Measurements from ENCODE around the gene DNAJC10.
"Not testable (repeated sequence)": the region's sequence is repeated elsewhere in the genome, so short reads cannot be mapped to it uniquely, and the experiment has no call there.

Gene DNAJC10

DNA sequence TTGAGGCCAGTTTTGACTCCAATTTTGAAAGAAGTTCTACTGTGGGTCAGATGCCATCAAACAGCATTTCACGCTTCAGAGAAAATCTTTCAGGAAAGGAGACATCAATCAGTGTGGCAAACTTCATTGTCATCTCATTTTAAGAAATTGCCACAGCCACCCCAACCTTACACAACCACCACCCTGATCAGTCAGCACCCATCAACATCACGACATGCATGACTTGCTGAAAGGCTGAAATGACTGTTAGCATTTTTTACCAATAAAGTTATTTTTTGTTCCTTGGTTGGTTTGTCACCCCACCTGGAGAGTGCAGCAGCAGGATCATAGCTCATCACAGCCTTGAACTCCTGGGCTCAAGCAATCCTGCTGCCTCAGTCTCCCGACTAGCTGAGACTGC, 10.4 kb downstream of the DNAJC10 start:
- DNase-seq (ENCODE audit: low spot score): no peak

DNA sequence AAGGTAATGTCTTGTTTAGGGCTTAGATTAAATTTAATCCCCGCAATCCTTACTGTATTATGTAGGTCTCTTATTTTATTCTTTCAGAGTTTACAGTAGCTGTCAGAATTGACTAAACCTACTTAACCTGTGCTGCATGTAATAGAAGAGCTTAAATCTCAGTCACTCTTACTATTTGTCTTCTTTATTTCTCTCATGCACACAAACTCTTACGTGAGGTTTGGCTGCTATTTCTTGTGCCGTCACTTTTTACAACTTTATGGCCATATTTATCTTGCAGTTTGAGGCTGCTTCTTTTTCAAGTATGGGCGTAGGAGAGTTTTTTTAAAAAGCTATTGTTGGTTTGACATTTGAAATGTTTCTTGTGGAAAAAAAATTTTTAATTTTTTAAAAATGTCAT, 12.0 kb downstream of the DNAJC10 start:
- no peak for DNase-seq (ENCODE audit: low spot score)

GRCh38 chr2:182729710-182730339, 13.8 kb downstream of the DNAJC10 start:
- DNase-seq (ENCODE audit: low spot score): no peak

DNA sequence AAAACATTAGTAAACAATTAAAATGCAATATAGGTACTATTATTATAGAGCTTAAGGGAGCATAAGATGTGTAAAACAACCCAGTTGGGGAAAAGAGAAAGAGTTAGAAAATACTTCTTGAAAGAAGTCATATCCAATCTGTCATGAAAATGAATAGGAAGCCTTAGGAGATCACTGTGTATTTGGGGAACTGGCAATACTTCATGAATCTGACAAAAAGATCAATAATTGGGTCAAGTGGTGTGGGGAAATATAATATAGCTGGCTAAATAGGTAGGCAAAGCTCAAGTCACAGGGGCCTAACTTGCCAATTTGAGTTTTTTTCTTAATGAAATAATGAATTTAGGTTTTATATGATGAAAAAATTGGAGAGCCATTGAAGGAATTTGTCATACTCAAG, 14.4 kb downstream of the DNAJC10 start:
- no peak for DNase-seq (ENCODE audit: low spot score)

DNA sequence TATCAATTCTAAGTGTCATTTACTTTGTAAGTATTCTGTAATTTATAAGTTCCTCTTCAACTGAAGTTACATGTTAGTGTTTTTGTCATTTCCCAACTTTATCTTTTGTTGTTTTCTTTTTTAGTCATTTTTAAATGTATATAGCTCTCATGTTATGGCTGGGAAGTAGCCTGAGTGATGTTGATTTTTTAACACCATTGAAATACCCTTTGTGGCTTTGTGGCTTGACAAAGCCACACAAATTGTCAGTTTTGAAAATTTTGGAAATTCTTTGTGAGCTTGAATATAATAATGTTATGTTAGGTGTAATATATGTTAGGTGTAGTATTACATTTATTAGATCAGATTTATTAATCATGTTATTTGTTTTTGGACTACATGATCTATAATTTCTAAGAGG, 16.7 kb downstream of the DNAJC10 start:
- no peak for DNase-seq (ENCODE audit: low spot score)

DNA sequence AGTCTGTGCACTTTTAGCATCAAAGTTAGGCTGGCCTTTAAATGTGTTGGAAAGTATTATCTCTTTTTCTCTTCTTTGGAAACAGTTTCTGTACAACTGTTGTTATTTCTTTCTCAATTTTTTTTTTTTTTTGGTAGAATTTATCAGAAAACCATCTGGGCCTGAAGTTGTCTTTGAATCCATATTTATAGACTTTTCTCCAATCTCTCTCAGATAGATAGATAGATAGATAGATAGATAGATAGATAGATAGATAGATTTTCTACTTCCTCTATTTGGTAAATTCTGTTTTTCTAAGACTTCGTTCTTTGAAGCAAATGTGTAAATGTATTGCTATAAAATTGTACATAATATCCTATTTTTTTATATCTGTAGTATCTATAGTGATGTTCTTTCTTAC, 17.5 kb downstream of the DNAJC10 start:
- DNase-seq (ENCODE audit: low spot score): no peak

DNA sequence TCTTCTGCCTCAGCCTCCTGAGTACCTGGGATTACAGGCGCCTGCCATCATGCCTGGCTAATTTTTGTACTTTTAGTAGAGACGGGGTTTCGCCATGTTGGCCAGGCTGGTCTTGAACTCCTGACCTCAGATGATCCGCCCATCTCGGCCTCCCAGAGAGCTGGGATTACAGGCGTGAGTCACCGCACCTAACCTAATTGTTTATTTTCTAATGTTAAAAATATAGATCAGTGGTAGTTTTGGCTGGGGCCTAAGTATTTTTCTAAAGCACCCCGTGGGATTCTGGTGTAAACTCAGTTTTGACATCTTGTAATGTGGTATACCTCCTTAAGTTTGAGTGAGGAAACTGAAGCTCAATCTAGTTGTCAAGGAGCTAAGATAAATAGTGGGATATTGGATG, 20.8 kb downstream of the DNAJC10 start:
- DNase-seq (ENCODE audit: low spot score): not testable (repeated sequence)

DNA sequence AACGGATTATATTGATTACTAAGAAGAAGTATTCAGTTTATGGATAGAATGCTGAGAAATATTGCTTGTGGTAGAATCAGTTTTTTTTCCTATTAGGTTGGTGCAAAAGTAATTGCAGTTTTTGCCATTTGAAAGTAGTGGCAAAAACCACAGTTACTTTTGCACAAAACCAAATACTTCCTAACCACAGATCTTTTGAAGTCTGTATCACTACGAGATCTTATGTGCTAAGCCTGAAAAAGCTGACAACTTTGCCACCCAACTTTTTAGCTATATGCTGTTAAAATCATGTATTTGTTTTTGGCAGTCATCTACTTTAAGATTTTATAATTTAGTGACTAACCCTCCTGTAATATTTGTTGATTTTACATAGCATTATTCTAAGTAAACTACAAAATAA, 24.6 kb downstream of the DNAJC10 start:
- no peak for DNase-seq (ENCODE audit: low spot score)

DNA sequence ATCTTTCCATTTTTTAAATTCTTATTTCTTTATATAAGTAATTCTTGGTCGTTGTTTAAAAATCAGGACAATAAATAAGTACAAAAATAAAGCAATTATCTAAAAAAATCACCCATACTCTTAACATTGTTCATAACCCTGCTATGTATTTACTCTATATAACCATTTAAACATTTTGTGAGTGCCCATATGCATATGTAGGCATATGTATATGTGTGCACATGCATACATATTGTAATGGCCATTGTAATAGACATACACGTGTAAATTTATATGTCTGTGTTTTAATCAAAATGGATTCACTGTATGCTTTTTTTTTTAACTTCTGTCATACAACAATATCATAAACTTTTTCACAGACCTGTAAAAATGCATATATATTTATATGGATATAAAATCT, 25.6 kb downstream of the DNAJC10 start:
- no peak for DNase-seq (ENCODE audit: low spot score)

GRCh38 chr2:182744490-182744889, 28.4 kb downstream of the DNAJC10 start:
- DNase-seq (ENCODE audit: low spot score): no peak

GRCh38 chr2:182745061-182745460, 29.0 kb downstream of the DNAJC10 start:
- DNase-seq (ENCODE audit: low spot score): no peak

DNA sequence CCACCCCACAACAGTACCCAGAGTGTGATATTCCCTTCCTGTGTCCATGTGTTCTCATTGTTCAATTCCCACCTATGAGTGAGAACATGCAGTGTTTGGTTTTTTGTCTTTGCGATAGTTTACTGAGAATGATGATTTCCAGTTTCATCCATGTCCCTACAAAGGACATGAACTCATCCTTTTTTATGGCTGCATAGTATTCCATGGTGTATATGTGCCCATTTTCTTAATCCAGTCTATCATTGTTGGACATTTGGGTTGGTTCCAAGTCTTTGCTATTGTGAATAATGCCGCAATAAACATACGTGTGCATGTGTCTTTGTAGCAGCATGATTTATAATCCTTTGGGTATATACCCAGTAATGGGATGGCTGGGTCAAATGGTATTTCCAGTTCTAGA, 29.8 kb downstream of the DNAJC10 start:
- not testable (repeated sequence) for DNase-seq (ENCODE audit: low spot score)

GRCh38 chr2:182754231-182754630, 38.2 kb downstream of the DNAJC10 start:
- DNase-seq (ENCODE audit: low spot score): no peak

GRCh38 chr2:182758379-182758778, 42.3 kb downstream of the DNAJC10 start:
- DNase-seq (ENCODE audit: low spot score): no peak

GRCh38 chr2:182761903-182762302, 45.8 kb downstream of the DNAJC10 start:
- DNase-seq (ENCODE audit: low spot score): no peak

GRCh38 chr2:182763311-182763912, 47.4 kb downstream of the DNAJC10 start:
- peak; percentile 24 for DNase-seq (ENCODE audit: low spot score)

DNA sequence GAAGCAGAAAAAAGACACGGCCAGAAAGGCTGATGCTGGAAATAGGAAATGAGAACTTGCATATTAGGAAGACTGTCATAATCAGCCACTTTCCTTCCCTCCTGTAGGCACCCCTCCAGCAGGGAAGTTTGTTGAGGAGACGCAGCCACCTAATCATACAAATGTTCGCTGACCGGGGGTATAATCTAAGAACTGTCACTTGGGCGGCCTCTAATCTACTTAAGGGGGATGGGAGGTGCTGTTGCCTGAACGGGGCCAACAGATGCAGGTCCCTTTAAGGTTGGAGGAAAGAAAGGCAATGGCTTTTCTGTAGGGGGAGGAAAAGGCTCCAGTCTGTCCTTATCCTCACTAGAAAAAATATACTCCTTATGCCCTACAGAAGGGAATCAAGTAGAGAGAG, 50.6 kb downstream of the DNAJC10 start:
- DNase-seq (ENCODE audit: low spot score): no peak

GRCh38 chr2:182767578-182767977, 51.5 kb downstream of the DNAJC10 start:
- no peak for DNase-seq (ENCODE audit: low spot score)

DNA sequence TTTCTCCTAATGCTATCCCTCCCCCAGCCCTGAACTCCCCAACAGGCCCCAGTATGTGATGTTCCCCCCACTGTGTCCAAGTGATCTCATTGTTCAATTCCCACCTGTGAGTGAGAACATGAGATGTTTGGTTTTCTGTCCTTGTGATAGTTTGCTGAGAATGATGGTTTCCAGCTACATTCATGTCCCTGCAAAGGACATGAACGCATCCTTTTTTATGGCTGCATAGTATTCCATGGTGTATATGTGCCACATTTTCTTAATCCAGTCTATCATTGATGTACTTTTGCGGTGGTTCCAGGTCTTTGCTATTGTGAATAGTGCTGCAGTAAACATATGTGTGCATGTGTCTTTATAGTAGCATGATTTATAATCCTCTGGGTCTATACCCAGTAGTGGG, 52.9 kb downstream of the DNAJC10 start:
- not testable (repeated sequence) for DNase-seq (ENCODE audit: low spot score)

- no peak for DNase-seq (ENCODE audit: low spot score)
Observed at GRCh38 chr2:182779323-182779722, 63.3 kb downstream of the DNAJC10 start.

DNA sequence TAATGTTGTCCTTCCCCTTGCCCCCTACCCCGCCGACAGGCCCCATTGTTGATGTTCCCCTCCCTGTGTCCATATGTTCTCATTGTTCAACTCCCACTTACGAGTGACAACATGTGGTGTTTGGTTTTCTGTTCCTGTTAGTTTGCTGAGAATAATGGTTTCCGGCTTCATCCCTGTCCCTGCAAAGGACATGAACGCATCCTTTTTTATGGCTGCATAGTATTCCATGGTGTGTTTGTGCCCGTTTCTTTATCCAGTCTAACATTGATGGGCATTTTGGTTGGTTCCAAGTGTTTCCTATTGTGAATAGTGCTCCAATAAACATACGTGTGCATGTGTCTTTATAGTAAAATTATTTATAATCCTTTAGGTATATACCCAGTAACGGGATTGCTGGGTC, 65.0 kb downstream of the DNAJC10 start:
- not testable (repeated sequence) for DNase-seq (ENCODE audit: low spot score)

- DNase-seq (ENCODE audit: low spot score): not testable (repeated sequence)
Observed at GRCh38 chr2:182782686-182783085, 66.6 kb downstream of the DNAJC10 start.

GRCh38 chr2:182784058-182784706, 68.1 kb downstream of the DNAJC10 start:
- DNase-seq (ENCODE audit: low spot score): no peak

- no peak for DNase-seq (ENCODE audit: low spot score)
Observed at GRCh38 chr2:182784777-182785176, 68.7 kb downstream of the DNAJC10 start.
